C4-2B (cell line): ENCODE data around the gene NALCN.

Experiments
- H3K27ac ChIP-seq: fragments of 450-650 bp; 2 replicates; pipeline ENCODE4 v1.5.1; 2017
- ZFX ChIP-seq: fragments of 450-650 bp; IDR thresholded peaks from 2 replicates; pipeline ENCODE4 v1.6.1; 2017
- TF ChIP-seq, protein P1 (sequence below): fragments of 450-650 bp; conservative IDR thresholded peaks from 2 replicates; pipeline ENCODE4 v1.5.1; 2017; ENCODE audit warnings: mild to moderate bottlenecking

NALCN gene

DNA sequence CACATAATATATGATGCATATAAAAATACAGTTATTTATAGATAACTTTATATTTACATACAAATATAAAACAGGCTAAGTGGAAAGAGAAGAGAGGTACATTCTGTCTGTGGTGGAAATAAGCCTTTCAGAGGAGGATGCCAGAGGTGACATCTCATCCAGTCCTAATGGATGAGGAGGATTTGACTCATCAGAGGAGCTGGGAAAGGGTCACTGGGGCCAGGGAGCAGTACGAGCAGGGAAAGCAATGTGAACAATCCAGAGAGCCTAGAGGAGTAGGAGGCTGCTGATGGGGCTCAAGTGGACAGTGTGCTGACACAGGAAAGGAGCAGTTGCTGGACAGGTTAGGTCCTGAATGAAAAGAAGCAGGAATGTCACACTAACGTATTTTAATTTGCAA lies 18.6 kb downstream of the NALCN start:
- no peak for TF ChIP-seq ZFX
- TF ChIP-seq, protein P1, sequence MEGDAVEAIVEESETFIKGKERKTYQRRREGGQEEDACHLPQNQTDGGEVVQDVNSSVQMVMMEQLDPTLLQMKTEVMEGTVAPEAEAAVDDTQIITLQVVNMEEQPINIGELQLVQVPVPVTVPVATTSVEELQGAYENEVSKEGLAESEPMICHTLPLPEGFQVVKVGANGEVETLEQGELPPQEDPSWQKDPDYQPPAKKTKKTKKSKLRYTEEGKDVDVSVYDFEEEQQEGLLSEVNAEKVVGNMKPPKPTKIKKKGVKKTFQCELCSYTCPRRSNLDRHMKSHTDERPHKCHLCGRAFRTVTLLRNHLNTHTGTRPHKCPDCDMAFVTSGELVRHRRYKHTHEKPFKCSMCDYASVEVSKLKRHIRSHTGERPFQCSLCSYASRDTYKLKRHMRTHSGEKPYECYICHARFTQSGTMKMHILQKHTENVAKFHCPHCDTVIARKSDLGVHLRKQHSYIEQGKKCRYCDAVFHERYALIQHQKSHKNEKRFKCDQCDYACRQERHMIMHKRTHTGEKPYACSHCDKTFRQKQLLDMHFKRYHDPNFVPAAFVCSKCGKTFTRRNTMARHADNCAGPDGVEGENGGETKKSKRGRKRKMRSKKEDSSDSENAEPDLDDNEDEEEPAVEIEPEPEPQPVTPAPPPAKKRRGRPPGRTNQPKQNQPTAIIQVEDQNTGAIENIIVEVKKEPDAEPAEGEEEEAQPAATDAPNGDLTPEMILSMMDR = no peak
- no peak overlapping the region for H3K27ac ChIP-seq

DNA sequence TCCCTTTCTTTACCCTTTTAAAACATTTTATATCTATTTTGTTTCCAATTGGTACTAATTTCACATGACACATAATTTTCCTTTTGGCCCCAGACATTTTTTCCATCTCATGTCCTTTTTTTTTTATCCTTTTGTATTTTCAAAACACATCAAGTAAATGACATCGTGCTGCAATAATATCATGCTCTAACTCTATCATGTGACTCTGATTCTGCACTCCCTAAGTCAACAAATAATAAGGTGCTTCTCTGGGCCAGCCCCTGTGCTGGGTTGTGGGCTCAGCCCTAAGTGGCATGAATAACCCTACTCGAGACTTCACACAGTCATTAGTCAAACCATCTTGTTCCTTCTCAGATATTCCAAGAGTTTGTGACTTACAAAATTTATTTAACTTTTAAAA lies 21.7 kb downstream of the NALCN start:
- no peak for TF ChIP-seq ZFX
- TF ChIP-seq, protein P1 = no peak

DNA sequence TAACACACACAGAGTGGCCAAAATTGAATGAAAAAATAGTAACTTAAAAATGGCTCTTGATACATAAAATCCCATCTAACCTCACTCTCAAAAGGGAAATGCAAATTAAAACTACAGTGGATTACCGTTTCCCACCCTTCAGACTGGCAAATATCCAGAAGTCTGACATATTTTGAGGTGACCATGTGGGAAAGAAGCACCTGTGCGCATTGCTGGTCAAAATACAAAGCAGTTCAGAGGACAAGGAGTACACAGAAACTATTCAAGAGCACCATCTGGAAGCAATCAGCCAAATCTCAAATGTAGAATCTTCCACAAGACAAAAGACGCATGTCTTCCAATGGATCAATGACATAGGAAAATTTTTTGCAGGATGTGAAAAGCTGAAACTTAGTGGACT lies 23.2 kb downstream of the NALCN start:
- TF ChIP-seq, protein P1 = no peak
- TF ChIP-seq ZFX = no peak
- H3K27ac ChIP-seq = no peak overlapping the region

More for the DNA sequence above, 21.7 kb downstream of the NALCN start:
- H3K27ac ChIP-seq = no peak overlapping the region

DNA sequence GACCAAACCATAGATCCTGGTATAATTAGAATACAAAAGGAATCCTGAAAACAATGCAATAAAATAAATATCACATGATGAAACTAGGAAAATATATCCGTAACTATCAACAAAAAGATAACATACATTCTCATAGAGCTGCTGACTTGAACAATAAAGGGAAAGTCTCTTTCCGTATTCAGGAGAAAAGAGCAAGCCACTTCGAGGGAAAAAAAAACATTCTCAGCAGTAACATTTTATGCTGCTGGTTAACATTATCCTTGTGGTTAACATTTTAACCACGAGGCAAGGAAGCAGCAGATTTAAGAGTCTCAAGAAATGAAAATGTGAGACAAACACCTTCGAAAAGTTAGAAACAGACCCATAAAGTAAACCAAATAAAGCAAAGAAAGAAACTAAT lies 25.8 kb downstream of the NALCN start:
- H3K27ac ChIP-seq = no peak overlapping the region

DNA sequence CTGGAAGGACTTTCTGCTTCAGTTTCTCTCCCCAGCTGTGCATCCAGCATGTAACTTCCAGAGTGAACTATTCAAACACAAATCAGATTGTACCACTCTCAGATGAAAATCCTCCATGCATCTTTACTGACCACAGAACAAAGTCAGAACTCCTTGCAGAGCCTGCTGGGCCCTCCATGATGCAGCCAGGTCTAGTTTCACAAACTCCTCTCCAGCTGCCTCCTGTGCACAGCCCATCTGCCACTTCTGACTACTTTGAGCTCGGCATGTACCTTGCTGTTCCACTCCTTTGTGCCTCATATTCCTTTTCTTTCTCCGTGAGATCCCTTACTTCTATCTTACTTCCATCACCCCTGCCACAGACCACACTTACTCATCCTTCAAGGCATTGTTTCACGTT lies 31.4 kb downstream of the NALCN start:
- no peak for TF ChIP-seq ZFX
- TF ChIP-seq, protein P1 = no peak
- no peak overlapping the region for H3K27ac ChIP-seq

More for the DNA sequence above, 25.8 kb downstream of the NALCN start:
- no peak for TF ChIP-seq ZFX
- TF ChIP-seq, protein P1 = no peak

DNA sequence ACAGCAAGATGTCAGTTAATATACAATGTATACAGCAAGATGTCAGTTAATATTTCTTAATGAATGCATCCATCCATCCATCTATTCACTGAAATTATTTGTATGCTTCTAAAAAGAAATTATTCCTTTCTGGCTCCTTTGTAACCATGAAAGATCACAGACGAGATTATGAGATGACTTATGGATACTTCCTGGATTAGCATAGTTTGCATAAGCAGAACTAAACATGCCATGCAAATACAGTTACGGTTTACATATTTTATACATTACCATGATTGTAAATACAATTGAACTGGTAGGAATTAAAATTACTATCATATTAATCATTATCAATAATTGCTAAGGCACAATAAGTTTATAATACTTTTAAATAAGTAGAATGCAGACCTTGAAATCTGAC lies 32.7 kb downstream of the NALCN start:
- H3K27ac ChIP-seq = no peak overlapping the region
- no peak for TF ChIP-seq ZFX
- TF ChIP-seq, protein P1 = no peak

DNA sequence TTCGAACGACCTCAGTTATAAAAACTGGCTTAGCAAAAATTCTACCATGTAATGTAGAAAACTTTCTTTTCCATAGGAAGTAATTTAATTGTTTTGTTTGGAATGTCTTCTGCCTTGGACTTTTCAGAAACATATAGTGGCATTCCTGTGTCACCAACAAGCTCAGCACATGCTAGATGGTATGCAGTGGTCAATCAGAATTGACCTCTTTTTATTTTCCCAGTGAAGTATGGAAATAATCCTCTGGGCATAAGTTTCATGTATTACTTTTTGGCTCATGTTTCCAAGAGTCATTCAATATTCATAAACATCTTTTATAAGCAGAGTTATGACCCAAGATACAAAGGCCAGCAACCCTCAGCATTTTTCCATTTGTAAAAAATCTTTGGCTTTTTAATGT lies 33.6 kb downstream of the NALCN start:
- H3K27ac ChIP-seq = no peak overlapping the region
- TF ChIP-seq, protein P1 = no peak
